GM12878 (cell line): ENCODE results near the gene MED1. TPM values are rescaled to one million over a fixed set of nuclear protein-coding genes. Genes with fewer than 3 reads are reported as not detected.
"Not testable (repeated sequence)": the region's sequence is repeated elsewhere in the genome, so short reads cannot be mapped to it uniquely, and the experiment has no call there.

Experiments used
- ATAC-seq: fragments of 200-7000 bp; cut with Tn5 transposase; 3 replicates; pipeline ENCODE4 v1.9.1; 2020; ENCODE audit warnings: mild to moderate bottlenecking, moderate library complexity
- BruUV-seq: library from RNA; stranded (reverse); fragments of 400-500 nt; replicated peaks from 2 replicates; lab custom pipeline; 2021; lab: Mats Ljungman, UMichigan
- CTCF ChIA-PET: fragments of 300-600 bp; sonication (Branson Sonifier 250); formaldehyde crosslinking; extraction: SDS; loops from one replicate; lab custom pipeline; 2021; ENCODE audit warnings: inconsistent platforms; lab: Yijun Ruan, JAX
- POLR2A ChIA-PET: fragments of 350-600 bp; formaldehyde crosslinking; extraction: SDS; loops from one replicate; lab custom pipeline; 2021; ENCODE audit warnings: inconsistent platforms; lab: Charles Lee
- RAD21 ChIA-PET: fragments of 300-600 bp; sonication (Branson Sonifier 250); formaldehyde crosslinking; loops from one replicate; lab custom pipeline; 2023; ENCODE audit warnings: antibody characterized with exemption; ENCODE audit not compliant: unreplicated experiment; lab: Charles Lee
- SMC1A ChIA-PET: fragments of 300-600 bp; sonication (Branson Sonifier 250); formaldehyde crosslinking; loops from one replicate; lab custom pipeline; 2023; ENCODE audit not compliant: unreplicated experiment, uncharacterized antibody; lab: Charles Lee
- DNase-seq: peaks from one replicate; pipeline ENCODE4 v3.0.0-alpha.2; 2011; ENCODE audit warnings: low read depth, low spot score
- FAIRE-seq: peaks from 3 replicates; lab custom pipeline; 2011; peaks lifted over from hg19 to GRCh38; lab: Jason Lieb, UNC
- H2AFZ ChIP-seq: 2 replicates; pipeline ENCODE4 v1.6.0; 2011; ENCODE audit warnings: low read depth, low read length, control low read depth; ENCODE audit not compliant: control insufficient read depth
- H3K27ac ChIP-seq: 2 replicates; pipeline ENCODE4 v1.5.1; 2011; ENCODE audit warnings: control low read depth; ENCODE audit not compliant: control insufficient read depth, insufficient read depth
- H3K27me3 ChIP-seq, 2 experiments: replicated peaks in 1 of 2; 2 replicates each; pipeline versions ENCODE4 v1.6.0 to v1.6.1; 2011; ENCODE audit warnings: low read length in 1 of 2; ENCODE audit not compliant: control insufficient read depth in 2 of 2, insufficient read depth in 2 of 2
- H3K36me3 ChIP-seq, 2 experiments: 2 replicates each; pipeline ENCODE4 v1.5.1; 2011; ENCODE audit warnings: low read length in 1 of 2; ENCODE audit not compliant: control insufficient read depth in 2 of 2, insufficient read depth in 2 of 2
- H3K4me1 ChIP-seq: 2 replicates; pipeline ENCODE4 v1.6.1; 2011; ENCODE audit warnings: mild to moderate bottlenecking, low read length, moderate library complexity, mixed read lengths; ENCODE audit not compliant: control insufficient read depth, insufficient read depth
- H3K4me2 ChIP-seq: 2 replicates; pipeline ENCODE4 v1.6.0; 2011; ENCODE audit warnings: control low read depth; ENCODE audit not compliant: control insufficient read depth, insufficient read depth
- H3K4me3 ChIP-seq: fragments of 200-600 bp; sonication (generic); 2 replicates; pipeline ENCODE4 v1.5.1; 2016
- H3K79me2 ChIP-seq: 2 replicates; pipeline ENCODE4 v1.6.0; 2011; ENCODE audit warnings: low read length; ENCODE audit not compliant: control insufficient read depth, insufficient read depth
- H3K9ac ChIP-seq: 2 replicates; pipeline ENCODE4 v1.8.0; 2011; ENCODE audit warnings: low read length, control low read depth, mixed read lengths; ENCODE audit not compliant: control insufficient read depth, insufficient read depth
- H3K9me3 ChIP-seq: replicated peaks from 3 replicates; pipeline ENCODE4 v1.5.1; 2011; ENCODE audit warnings: mild to moderate bottlenecking, low read length; ENCODE audit not compliant: control insufficient read depth, insufficient read depth
- H4K20me1 ChIP-seq: 2 replicates; pipeline ENCODE4 v1.6.0; 2011; ENCODE audit not compliant: control insufficient read depth, insufficient read depth
- CHD1 ChIP-seq: IDR thresholded peaks from 2 replicates; pipeline ENCODE4 v1.6.1; 2012; ENCODE audit warnings: low read depth, low read length, improper control_type of control experiment
- CHD4 ChIP-seq: fragments of 200-600 bp; sonication (generic); IDR thresholded peaks from 2 replicates; pipeline ENCODE4 v1.6.1; 2016; ENCODE audit warnings: mild to moderate bottlenecking
- EZH2 ChIP-seq: IDR thresholded peaks from 2 replicates; pipeline ENCODE4 v1.6.1; 2012; ENCODE audit warnings: low read depth, mild to moderate bottlenecking, control low read depth, inconsistent platforms, low read length, borderline replicate concordance; ENCODE audit not compliant: control insufficient read depth
- JUND ChIP-seq: IDR thresholded peaks from 2 replicates; pipeline ENCODE4 v1.6.1; 2012; ENCODE audit warnings: low read depth, mild to moderate bottlenecking, low read length, improper control_type of control experiment, moderate library complexity
- PML ChIP-seq: IDR thresholded peaks from 2 replicates; pipeline ENCODE4 v1.6.1; 2012; ENCODE audit warnings: low read length, inconsistent platforms
- SPI1 ChIP-seq: IDR thresholded peaks from 2 replicates; pipeline ENCODE4 v1.6.1; 2011; ENCODE audit warnings: low read depth, mild to moderate bottlenecking, low read length, moderate library complexity, borderline replicate concordance; ENCODE audit not compliant: insufficient read depth
- WGBS: methylation state at CpG from one replicate; pipeline ENCODE4 v1.1.6; 2016; ENCODE audit warnings: low lambda C conversion rate; ENCODE audit not compliant: insufficient replicate concordance, insufficient coverage; ENCODE audit errors: missing lambda C conversion rate; 5-methylcytosine and 5-hydroxymethylcytosine counted together
- in situ Hi-C: fragments of 300-500 bp; cut with MboI; formaldehyde crosslinking; loops from 9 replicates; pipeline ENCODE4 v1.14.3; 2018; ENCODE audit warnings: mixed read lengths
- intact Hi-C: fragments of 100-400 bp; cut with micrococcal nuclease; formaldehyde crosslinking; loops from one replicate; pipeline ENCODE4 v1.14.2; 2022; ENCODE audit not compliant: unreplicated experiment
- polyA plus RNA-seq, 11 experiments: library from polyadenylated mRNA; depleted of rRNA in 4 of 11; unstranded in 6 of 11; stranded (reverse) in 5 of 11; fragments of >200 nt; fragmentation: Nextera tagmentation in 4 of 11; fragmentation: Illumina TruSeq in 1 of 11; extraction: Ambion mirVana in 4 of 11; extraction: Trizol in 1 of 11; gene quantifications; 1 replicate in 1 of 11; 2 replicates in 10 of 11; pipeline versions ENCODE4 v1.2.1 to v1.2.3, GENCODE V29; 2011 to 2016; ENCODE audit warnings: inconsistent platforms in 2 of 11, missing spikeins in 2 of 11, low read depth in 1 of 11
- total RNA-seq, 4 experiments: library from RNA; depleted of rRNA in 3 of 4; stranded (reverse); fragments of >200 nt in 3 of 4; fragmentation: Illumina TruSeq in 1 of 4; extraction: Trizol in 1 of 4; gene quantifications; 2 replicates each; pipeline versions ENCODE4 v1.2.1 to v1.2.3, GENCODE V29; 2013 to 2021

MED1 gene
- total and polyA plus RNA-seq, 10 of the 15 experiments (the other 5 are each of a cell fraction or from before 2014, with no cell fraction given): 8.7 to 50.1 (median 30.1) TPM

DNA sequence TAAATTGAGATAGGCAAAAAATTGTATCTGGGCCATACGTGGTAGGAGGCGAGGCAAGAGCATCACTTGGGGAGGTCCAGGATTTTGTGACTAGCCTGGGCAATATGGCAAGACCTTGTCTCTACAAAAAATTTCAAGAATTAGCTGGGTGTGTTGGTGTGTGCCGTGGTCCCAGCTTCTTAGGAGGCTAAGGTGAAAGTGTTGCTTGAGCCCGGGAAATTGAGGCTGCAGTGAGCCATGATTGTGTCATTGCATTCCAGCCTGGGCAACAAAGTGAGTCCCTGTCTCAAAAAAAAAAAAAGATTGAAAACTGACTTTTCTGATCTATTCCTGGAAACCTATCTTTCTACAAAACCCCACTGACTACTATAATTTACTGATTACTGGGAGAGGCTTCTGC lies 36.9 kb upstream of the MED1 start:
- peak overlapping the region; percentile 46; the same call in 1 of the 2 replicates for H3K4me2 ChIP-seq
- no peaks in the 10 kb centered on the region for H3K27me3 ChIP-seq
- H4K20me1 ChIP-seq: no peaks in the 10 kb centered on the region
- no peak for FAIRE-seq
- H3K36me3 ChIP-seq: peaks cover 1 to 21% of the 10 kb centered on the region in 2 experiments
- H3K9me3 ChIP-seq: no peaks in the 10 kb centered on the region
- ChIA-PET SMC1A (interaction anchor here (1.0 to 1.5 kb wide), 4 partner anchors 23 to 40 kb away, joined by 4 to 6 read pairs (median 4); partner anchors contain the start of genes CDK12 and MED1), RAD21 (interaction anchor here (1.0 to 1.1 kb wide), 2 partner anchors 10 to 40 kb away, joined by 3 read pairs; no protein-coding TSS in a partner anchor), POLR2A (interaction anchor here (0.9 to 1.0 kb wide), 3 partner anchors 15 to 716 kb away, joined by 3 to 4 read pairs (median 3); partner anchors contain the start of gene CDK12), CTCF (interaction anchor here (1.0 to 1.3 kb wide), 4 partner anchors 61 to 258 kb away, joined by 3 to 4 read pairs (median 3); no protein-coding TSS in a partner anchor)
- H3K79me2 ChIP-seq: peaks cover 21% of the 10 kb centered on the region
- no peak overlapping the region for H3K9ac ChIP-seq
- DNase-seq: no peak
- intact Hi-C loops (no loop called here), in situ Hi-C loops (no loop called here)
- no peak overlapping the region for H2AFZ ChIP-seq
- ATAC-seq: no peak
- H3K4me1 ChIP-seq: peaks cover 46% of the 10 kb centered on the region
- TF ChIP-seq CHD4: no peak
- no peak for TF ChIP-seq JUND
- TF ChIP-seq EZH2: no peak
- no peak for TF ChIP-seq CHD1
- TF ChIP-seq SPI1: no peak
- no peak overlapping the region for H3K27ac ChIP-seq
- WGBS: 99% methylated on average over 4 of the region's 4 CpGs
- no TSS peak for BruUV-seq
- no peak overlapping the region for H3K4me3 ChIP-seq

DNA sequence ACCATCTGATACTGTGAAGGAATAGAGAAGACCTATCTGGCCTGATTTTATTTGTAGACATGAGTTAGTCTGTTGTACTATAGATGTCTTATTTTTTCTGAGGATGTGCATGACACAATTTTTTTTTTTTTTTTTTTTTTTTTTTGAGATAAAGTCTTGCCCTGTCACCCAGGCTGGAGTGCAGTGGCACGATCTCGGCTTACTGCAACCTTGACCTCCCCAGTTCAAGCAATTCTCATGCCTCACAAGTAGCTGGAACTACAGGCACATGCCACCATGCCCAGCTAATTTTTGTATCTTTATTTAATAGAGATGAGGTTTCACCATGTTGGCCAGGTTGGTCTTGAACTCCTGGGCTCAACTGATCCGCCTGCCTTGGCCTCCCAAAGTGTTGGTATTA lies 36.4 kb upstream of the MED1 start:
- intact Hi-C loops, H4K20me1 ChIP-seq, RAD21 ChIA-PET, in situ Hi-C loops, H2AFZ ChIP-seq, H3K9me3 ChIP-seq, H3K4me3 ChIP-seq, DNase-seq, H3K27me3 ChIP-seq, FAIRE-seq, H3K9ac ChIP-seq, BruUV-seq: not testable (repeated sequence)
- H3K4me1 ChIP-seq: peaks cover 44% of the 10 kb centered on the region
- ChIA-PET POLR2A (interaction anchor here (0.9 kb wide), 1 partner anchor 16 kb away, joined by 3 read pairs; no protein-coding TSS in a partner anchor), SMC1A (interaction anchor here (1.5 kb wide), 1 partner anchor 26 kb away, joined by 4 read pairs; the partner anchor contains the start of gene CDK12), CTCF (interaction anchor here (1.0 kb wide), 1 partner anchor 257 kb away, joined by 3 read pairs; no protein-coding TSS in a partner anchor)
- peak overlapping the region; percentile 47 for H3K27ac ChIP-seq
- H3K36me3 ChIP-seq: peaks cover 1 to 21% of the 10 kb centered on the region in 2 experiments; a peak in 3 of 4 replicates
- peak overlapping the region; percentile 46; the same call in 1 of the 2 replicates for H3K4me2 ChIP-seq
- peaks cover 21% of the 10 kb centered on the region for H3K79me2 ChIP-seq
- peak; percentile 45 for ATAC-seq
- whole genome bisulfite sequencing: 96% methylated on average over 3 of the region's 3 CpGs
- 0 out of 2 replicates have a peak, but pooled peaks have one; percentile 38 for TF ChIP-seq PML
